GM23248 (cell line): ENCODE results near the gene PLXDC2. TPM values are rescaled to one million over a fixed set of nuclear protein-coding genes. Genes with fewer than 3 reads are reported as not detected.
"Not testable (repeated sequence)": the region's sequence is repeated elsewhere in the genome, so short reads cannot be mapped to it uniquely, and the experiment has no call there.

Experiments used
- DNase-seq: peaks from one replicate; pipeline ENCODE4 v3.0.0-alpha.2; 2015
- H2AFZ ChIP-seq: fragments of 200-600 bp; sonication (generic); 2 replicates; pipeline ENCODE4 v1.6.1; 2016; ENCODE audit warnings: antibody characterized with exemption
- H3F3A ChIP-seq: fragments of 200-600 bp; sonication (generic); 2 replicates; pipeline ENCODE4 v1.6.1; 2016; ENCODE audit warnings: mild to moderate bottlenecking, antibody characterized with exemption, mixed run types; ENCODE audit not compliant: insufficient read depth
- H3K27ac ChIP-seq: fragments of 200-600 bp; sonication (generic); 2 replicates; pipeline ENCODE4 v1.5.1; 2016; ENCODE audit warnings: mild to moderate bottlenecking
- H3K27me3 ChIP-seq: fragments of 200-600 bp; sonication (generic); replicated peaks from 2 replicates; pipeline ENCODE4 v1.6.1; 2016; ENCODE audit warnings: mild to moderate bottlenecking; ENCODE audit not compliant: insufficient read depth
- H3K36me3 ChIP-seq: fragments of 200-600 bp; sonication (generic); 2 replicates; pipeline ENCODE4 v1.6.1; 2016; ENCODE audit warnings: low read depth, mild to moderate bottlenecking
- H3K4me1 ChIP-seq: fragments of 200-600 bp; sonication (generic); 2 replicates; pipeline ENCODE4 v1.6.1; 2016; ENCODE audit warnings: mild to moderate bottlenecking; ENCODE audit not compliant: insufficient read depth
- H3K4me2 ChIP-seq: fragments of 200-600 bp; sonication (generic); one replicate; pipeline ENCODE4 v1.6.1; 2016; ENCODE audit warnings: mild to moderate bottlenecking; ENCODE audit not compliant: unreplicated experiment
- H3K4me3 ChIP-seq: fragments of 200-600 bp; sonication (generic); 2 replicates; pipeline ENCODE4 v1.5.1; 2016; ENCODE audit warnings: mild to moderate bottlenecking
- H3K79me2 ChIP-seq: fragments of 200-600 bp; sonication (generic); 2 replicates; pipeline ENCODE4 v1.6.1; 2016; ENCODE audit warnings: mild to moderate bottlenecking; ENCODE audit not compliant: insufficient read depth
- H3K9ac ChIP-seq: fragments of 200-600 bp; sonication (generic); 2 replicates; pipeline ENCODE4 v1.6.1; 2016; ENCODE audit warnings: mild to moderate bottlenecking
- H3K9me2 ChIP-seq: fragments of 200-600 bp; sonication (generic); 2 replicates; pipeline ENCODE4 v1.6.1; 2016; ENCODE audit warnings: mixed run types, mild to moderate bottlenecking, moderate library complexity; ENCODE audit not compliant: insufficient read depth
- H3K9me3 ChIP-seq: fragments of 200-600 bp; sonication (generic); one replicate; pipeline ENCODE4 v1.6.1; 2017; ENCODE audit warnings: low read depth
- H4K20me1 ChIP-seq: fragments of 200-600 bp; sonication (generic); 2 replicates; pipeline ENCODE4 v1.6.0; 2016; ENCODE audit not compliant: insufficient read depth
- EZH2 ChIP-seq: fragments of 200-600 bp; sonication (generic); IDR thresholded peaks from 2 replicates; pipeline ENCODE4 v1.6.1; 2018; ENCODE audit warnings: antibody characterized with exemption, mild to moderate bottlenecking; ENCODE audit not compliant: insufficient read depth, poor library complexity, severe bottlenecking
- EZH2phosphoT487 ChIP-seq: fragments of 200-600 bp; sonication (generic); IDR thresholded peaks from 2 replicates; pipeline ENCODE4 v1.6.1; 2018; ENCODE audit warnings: antibody characterized with exemption, moderate library complexity, mild to moderate bottlenecking, low read depth; ENCODE audit not compliant: insufficient read depth
- WGBS, 2 experiments: methylation state at CpG; one replicate each; pipeline ENCODE4 v1.1.6; 2015 to 2017; ENCODE audit warnings: low lambda C conversion rate in 2 of 2, low coverage in 1 of 2; ENCODE audit errors: missing lambda C conversion rate in 2 of 2; 5-methylcytosine and 5-hydroxymethylcytosine counted together
- in situ Hi-C: fragments of 300-500 bp; cut with MboI; formaldehyde crosslinking; loops from 2 replicates; pipeline ENCODE4 v1.15.0; 2020
- polyA plus RNA-seq: library from polyadenylated mRNA; unstranded; fragments of >200 nt; fragmentation: Nextera tagmentation; extraction: Ambion mirVana; gene quantifications from 2 replicates; pipeline ENCODE4 v1.2.1, GENCODE V29; 2016
- total RNA-seq: library from RNA; depleted of rRNA; stranded (reverse); fragments of >200 nt; shearing (Covaris generic); gene quantifications from 2 replicates; pipeline ENCODE4 v1.2.3, GENCODE V29; 2014

The PLXDC2 gene
- total and polyA plus RNA-seq, 2 experiments from 2014 or later: 0.81 to 2.3 TPM

DNA sequence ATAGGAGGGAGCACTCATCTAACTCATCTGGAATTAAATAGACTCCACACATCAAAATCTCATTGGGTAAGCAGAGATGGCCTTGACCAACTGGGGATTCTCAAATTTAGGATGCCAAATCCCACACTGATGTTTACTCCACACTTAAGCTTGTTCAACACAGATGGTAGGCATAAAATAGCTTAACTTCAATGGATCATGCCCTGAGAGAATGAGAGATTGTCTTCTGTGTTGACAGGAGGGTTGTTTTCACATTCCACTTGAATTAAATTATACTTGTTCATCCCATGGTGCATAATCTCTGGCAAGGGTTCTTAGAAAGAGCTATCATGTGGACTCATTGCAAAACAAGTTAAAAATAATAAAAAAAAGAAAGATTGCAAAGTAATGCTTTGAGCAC is 391.4 kb downstream of the PLXDC2 start:
- no peaks in the 10 kb centered on the region for H3F3A ChIP-seq
- H4K20me1 ChIP-seq: no peaks in the 10 kb centered on the region
- H3K9me2 ChIP-seq: no peaks in the 10 kb centered on the region
- H2AFZ ChIP-seq: no peak overlapping the region
- H3K27ac ChIP-seq: no peak overlapping the region
- no peaks in the 10 kb centered on the region for H3K27me3 ChIP-seq
- H3K36me3 ChIP-seq: no peaks in the 10 kb centered on the region
- H3K4me3 ChIP-seq: no peak overlapping the region
- in situ Hi-C loops: no loop called here
- no peak overlapping the region for H3K9ac ChIP-seq
- H3K4me1 ChIP-seq: no peaks in the 10 kb centered on the region
- TF ChIP-seq EZH2phosphoT487 (no peak), EZH2 (no peak)
- DNase-seq: no peak
- no peaks in the 10 kb centered on the region for H3K9me3 ChIP-seq
- no peak overlapping the region for H3K4me2 ChIP-seq
- no peaks in the 10 kb centered on the region for H3K79me2 ChIP-seq

DNA sequence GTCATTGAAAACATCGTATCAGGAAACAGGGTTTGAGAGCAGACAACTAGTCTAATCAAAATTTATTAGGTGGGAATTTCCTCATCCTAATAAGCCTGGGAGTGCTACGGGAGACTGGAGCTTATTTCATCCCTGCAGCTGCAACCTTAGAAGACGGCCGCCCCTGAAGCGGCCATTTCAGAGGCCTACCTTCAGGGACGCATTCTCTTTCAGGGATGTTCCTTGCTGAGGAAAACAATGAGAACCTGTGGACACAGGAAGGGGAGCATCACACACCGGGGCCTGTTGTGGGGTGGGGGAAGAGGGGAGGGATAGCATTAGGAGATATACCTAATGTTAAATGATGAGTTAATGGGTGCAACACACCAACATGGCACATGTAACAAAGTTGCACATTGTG is 392.9 kb downstream of the PLXDC2 start:
- H3K27me3 ChIP-seq, DNase-seq, H3K4me2 ChIP-seq, H3K4me3 ChIP-seq, in situ Hi-C loops, H3K79me2 ChIP-seq, H3F3A ChIP-seq, H4K20me1 ChIP-seq, H3K36me3 ChIP-seq, H3K9me3 ChIP-seq, H2AFZ ChIP-seq, H3K4me1 ChIP-seq, H3K9me2 ChIP-seq, H3K27ac ChIP-seq, H3K9ac ChIP-seq: not testable (repeated sequence)
- 66 to 75% methylated on average over 7 of the region's 7 CpGs for WGBS, 2 experiments

DNA sequence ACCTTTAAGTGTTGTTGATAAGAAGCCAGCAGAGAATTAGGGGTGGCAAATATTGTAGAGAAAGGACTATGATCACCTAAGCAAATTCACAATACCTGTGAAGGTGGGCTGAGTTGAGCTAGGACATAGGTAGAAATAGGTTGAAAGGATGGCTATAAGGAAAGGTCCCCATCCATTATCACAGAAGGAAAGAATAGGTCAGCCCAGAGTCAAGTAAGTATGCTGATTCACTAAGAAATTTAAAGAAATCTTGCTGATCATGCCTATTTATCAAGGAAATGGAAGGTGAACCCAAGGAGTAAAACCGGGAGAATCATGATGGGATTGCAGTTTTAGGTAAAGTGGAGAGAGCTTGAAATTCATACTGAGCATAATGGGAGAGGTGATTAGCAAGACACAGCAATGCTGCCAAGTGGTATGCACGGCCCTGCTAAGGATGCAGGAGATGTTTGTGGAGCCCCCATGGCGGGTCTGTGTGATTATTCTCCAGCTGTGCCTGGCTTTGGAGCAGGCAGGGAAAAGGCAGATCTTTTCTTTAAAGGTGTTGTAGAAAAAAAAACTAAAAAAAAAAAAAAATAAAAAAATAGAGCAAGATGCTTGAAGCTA is 399.4 kb downstream of the PLXDC2 start:
- in situ Hi-C loops: no loop called here
- H3K9me2 ChIP-seq: no peaks in the 10 kb centered on the region
- H3K9me3 ChIP-seq: no peaks in the 10 kb centered on the region
- H3F3A ChIP-seq: no peaks in the 10 kb centered on the region
- DNase-seq: no peak
- no peak overlapping the region for H3K27ac ChIP-seq
- TF ChIP-seq EZH2phosphoT487: no peak
- TF ChIP-seq EZH2: no peak
- no peak overlapping the region for H3K4me3 ChIP-seq
- no peaks in the 10 kb centered on the region for H3K4me1 ChIP-seq
- H3K4me2 ChIP-seq: no peak overlapping the region
- no peaks in the 10 kb centered on the region for H3K27me3 ChIP-seq
- H4K20me1 ChIP-seq: no peaks in the 10 kb centered on the region
- WGBS, 2 experiments: 29 to 41% methylated on average over 3 of the region's 3 CpGs
- no peaks in the 10 kb centered on the region for H3K36me3 ChIP-seq
- H2AFZ ChIP-seq: no peak overlapping the region
- H3K79me2 ChIP-seq: no peaks in the 10 kb centered on the region
- H3K9ac ChIP-seq: no peak overlapping the region

DNA sequence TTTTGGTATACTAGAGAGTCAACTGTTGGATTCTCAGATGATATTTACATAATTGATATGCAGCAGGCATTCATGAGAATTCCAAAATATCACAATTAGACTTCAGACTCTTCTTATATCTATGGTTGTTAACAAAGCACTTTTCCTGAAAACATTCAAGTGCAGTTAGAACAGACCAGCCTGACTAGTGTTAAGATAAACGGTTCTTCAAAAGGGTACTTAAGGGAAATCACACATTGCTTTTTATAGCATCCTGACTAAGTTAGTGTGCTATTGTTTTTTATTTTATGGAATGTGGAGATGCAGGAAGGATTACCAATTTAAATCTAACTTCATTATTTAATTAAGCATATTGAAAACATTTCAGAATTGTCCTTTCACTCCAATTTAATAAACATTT is 405.1 kb downstream of the PLXDC2 start:
- in situ Hi-C loops: no loop called here
- Histone ChIP-seq H3K9me3 (no peaks in the 10 kb centered on the region), H3K4me3 (no peak overlapping the region), H3K27me3 (no peaks in the 10 kb centered on the region), H3K36me3 (no peaks in the 10 kb centered on the region), H2AFZ (no peak overlapping the region), H3K27ac (no peak overlapping the region), H3K4me1 (no peaks in the 10 kb centered on the region), H3K9me2 (no peaks in the 10 kb centered on the region), H3F3A (no peaks in the 10 kb centered on the region), H3K79me2 (no peaks in the 10 kb centered on the region), H3K9ac (no peak overlapping the region), H3K4me2 (no peak overlapping the region), H4K20me1 (no peaks in the 10 kb centered on the region)
- TF ChIP-seq EZH2phosphoT487: no peak
- TF ChIP-seq EZH2: no peak
- no peak for DNase-seq
- WGBS, 2 experiments: 44 to 49% methylated on average over 1 of the region's 1 CpG

DNA sequence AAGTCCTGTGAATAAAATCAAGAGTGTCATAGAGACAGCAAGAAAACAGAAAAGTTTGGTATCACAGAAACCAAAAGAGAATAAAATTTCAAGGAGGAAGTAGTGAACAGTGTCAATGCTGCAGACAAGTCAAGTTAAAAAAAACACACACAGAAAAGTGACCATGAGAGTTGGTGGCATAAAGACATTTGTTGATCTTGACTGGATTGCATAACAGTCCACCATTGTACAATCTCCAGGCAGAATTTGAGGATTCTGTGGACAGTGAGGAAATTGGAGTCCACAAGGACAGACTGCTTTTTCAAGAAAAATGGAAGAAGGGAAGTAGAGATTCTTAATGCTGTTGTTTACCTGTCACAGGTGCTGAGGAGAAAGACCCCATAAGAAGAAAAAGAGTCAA is 412.5 kb downstream of the PLXDC2 start:
- no peak for DNase-seq
- Histone ChIP-seq H3K27me3 (no peaks in the 10 kb centered on the region), H2AFZ (no peak overlapping the region), H3K9ac (no peak overlapping the region), H3K4me2 (no peak overlapping the region), H3K9me3 (no peaks in the 10 kb centered on the region), H4K20me1 (no peaks in the 10 kb centered on the region), H3K36me3 (no peaks in the 10 kb centered on the region), H3K4me1 (no peaks in the 10 kb centered on the region), H3K79me2 (no peaks in the 10 kb centered on the region), H3K9me2 (no peaks in the 10 kb centered on the region), H3K4me3 (no peak overlapping the region), H3F3A (no peaks in the 10 kb centered on the region), H3K27ac (no peak overlapping the region)
- TF ChIP-seq EZH2 (no peak), EZH2phosphoT487 (no peak)
- in situ Hi-C loops: no loop called here
